GM12864 (cell line): ENCODE data around the gene SIT1.
A peak's percentile ranks its signal among the peaks of the same experiment; 100 is the strongest.

Source experiments
- DNase-seq: peaks from one replicate; pipeline ENCODE4 v3.0.0-alpha.2; 2011; ENCODE audit warnings: low read depth
- H3K4me3 ChIP-seq: 2 replicates; pipeline ENCODE4 v1.5.1; 2011; ENCODE audit warnings: mild to moderate bottlenecking, low read depth, low read length, control low read depth
- CTCF ChIP-seq: IDR thresholded peaks from 2 replicates; pipeline ENCODE4 v1.5.1; 2011; ENCODE audit warnings: low read depth, mild to moderate bottlenecking, moderate library complexity, low read length, control low read depth, inconsistent platforms; ENCODE audit errors: missing control alignments

Gene SIT1

GRCh38 chr9:35604578-35605350 is 46.0 kb downstream of the SIT1 start, which contains the start of gene TESK1:
TESK1 (plus strand) TSS chr9:35605262; CDS start chr9:35605620, 358 bp downstream.
- no peak for DNase-seq
- H3K4me3 ChIP-seq: peak within 1 kb of the TSS; percentile 74
- TF ChIP-seq CTCF: no peak

- DNase-seq: peak; percentile 98
- TF ChIP-seq CTCF: peak; percentile 85
- peak overlapping the region; percentile 74 for H3K4me3 ChIP-seq
Measured at GRCh38 chr9:35603986-35604577, 46.6 kb downstream of the SIT1 start.

- TF ChIP-seq CTCF: no peak
- DNase-seq: no peak
- H3K4me3 ChIP-seq: peak overlapping the region; percentile 47
Measured at GRCh38 chr9:35603506-35603985, 47.2 kb downstream of the SIT1 start.

- H3K4me3 ChIP-seq: no peak overlapping the region
- DNase-seq: no peak
- TF ChIP-seq CTCF: peak; percentile 37
Measured at GRCh38 chr9:35599763-35600604, 50.7 kb downstream of the SIT1 start.
